K562 (cell line): ENCODE measurements around the gene N4BP2L1. TPM values are rescaled to one million over a fixed set of nuclear protein-coding genes. Genes with fewer than 3 reads are reported as not detected.

Experiments
- ATF2 ChIP-seq: sonication (generic); formaldehyde crosslinking; IDR thresholded peaks from 2 replicates; pipeline ENCODE4 v1.8.1; 2022; ENCODE audit warnings: missing genetic modification reagents
- CBFA2T3 ChIP-seq: fragments of 450-650 bp; IDR thresholded peaks from 2 replicates; pipeline ENCODE4 v1.6.1; 2017
- CEBPG ChIP-seq, 3 experiments: fragments of 200-800 bp in 1 of 3; sonication (Bioruptor generic) in 1 of 3; sonication (generic) in 1 of 3; formaldehyde crosslinking in 1 of 3; IDR thresholded peaks in 2 of 3; conservative IDR thresholded peaks in 1 of 3; 2 replicates each; pipeline versions ENCODE4 v1.6.1 to v1.8.0; 2016 to 2022; ENCODE audit warnings: missing compliant biosample characterization in 2 of 3, missing genetic modification characterization in 2 of 3, mild to moderate bottlenecking in 1 of 3, missing genetic modification reagents in 1 of 3
- DMBX1 ChIP-seq: fragments of 250-450 bp; sonication (Bioruptor Pico); IDR thresholded peaks from 2 replicates; pipeline ENCODE4 v1.8.0; 2022; ENCODE audit warnings: inconsistent platforms, mild to moderate bottlenecking, moderate library complexity, borderline replicate concordance
- EP300 ChIP-seq: IDR thresholded peaks from 2 replicates; pipeline ENCODE4 v1.6.1; 2012; ENCODE audit warnings: low read length, improper control_type of control experiment
- FOXM1 ChIP-seq, 2 experiments: fragments of 450-650 bp in 1 of 2; sonication (generic) in 1 of 2; formaldehyde crosslinking in 1 of 2; IDR thresholded peaks; 2 replicates each; pipeline versions ENCODE4 v1.6.1 to v1.9.0; 2017 to 2022; ENCODE audit warnings: low read depth in 2 of 2, mild to moderate bottlenecking in 2 of 2, missing genetic modification reagents in 1 of 2, moderate library complexity in 1 of 2
- IRF9 ChIP-seq: fragments of 450-650 bp; IDR thresholded peaks from 2 replicates; pipeline ENCODE4 v1.6.1; 2016; ENCODE audit warnings: missing biosample characterization, missing genetic modification characterization
- NCOR1 ChIP-seq: fragments of 450-650 bp; IDR thresholded peaks from 2 replicates; pipeline ENCODE4 v1.6.1; 2016; ENCODE audit warnings: mild to moderate bottlenecking, moderate library complexity
- NFE2L1 ChIP-seq: fragments of 450-650 bp; IDR thresholded peaks from 2 replicates; pipeline ENCODE4 v1.6.1; 2016; ENCODE audit warnings: missing genetic modification characterization, low read depth, mild to moderate bottlenecking, missing compliant biosample characterization, moderate library complexity, borderline replicate concordance
- PHTF2 ChIP-seq: fragments of 250-450 bp; sonication (Bioruptor Pico); IDR thresholded peaks from 2 replicates; pipeline ENCODE4 v1.5.0; 2021; ENCODE audit warnings: mild to moderate bottlenecking
- SMARCE1 ChIP-seq: fragments of 450-650 bp; IDR thresholded peaks from 2 replicates; pipeline ENCODE4 v1.7.1; 2016; ENCODE audit warnings: mild to moderate bottlenecking
- TCF3 ChIP-seq: sonication (generic); formaldehyde crosslinking; IDR thresholded peaks from 2 replicates; pipeline ENCODE4 v1.4.0; 2020; ENCODE audit warnings: mild to moderate bottlenecking, missing genetic modification reagents
- ZNF449 ChIP-seq: fragments of 250-450 bp; sonication (Bioruptor Pico); IDR thresholded peaks from 2 replicates; pipeline ENCODE4 v1.8.0; 2022; ENCODE audit warnings: moderate library complexity, mild to moderate bottlenecking, inconsistent platforms
- polyA plus RNA-seq, 8 experiments: library from polyadenylated mRNA; depleted of rRNA in 4 of 8; stranded (reverse) in 5 of 8; unstranded in 3 of 8; fragments of >200 nt; fragmentation: Nextera tagmentation in 2 of 8; fragmentation: Illumina TruSeq in 1 of 8; extraction: Ambion mirVana in 2 of 8; extraction: Trizol in 1 of 8; gene quantifications; 2 replicates each; pipeline versions ENCODE4 v1.2.1 to v1.2.3, GENCODE V29; 2011 to 2014; ENCODE audit warnings: inconsistent platforms in 1 of 8, missing spikeins in 1 of 8
- total RNA-seq, 7 experiments: library from RNA; depleted of rRNA in 6 of 7; stranded (reverse); fragments of >200 nt in 6 of 7; fragmentation: Illumina TruSeq in 2 of 7; extraction: Trizol in 2 of 7; gene quantifications; 2 replicates each; pipeline versions ENCODE4 v1.2.1 to v1.2.3, GENCODE V29; 2011 to 2021; ENCODE audit warnings: low replicate concordance in 1 of 7

The N4BP2L1 gene
- total and polyA plus RNA-seq, 9 of the 15 experiments (the other 6 are each of a cell fraction or from before 2014, with no cell fraction given), result 0.06 to 0.33 (median 0.15) TPM; not detected in 1

- TF ChIP-seq SMARCE1 (0 out of 2 replicates have a peak, but pooled peaks have one; percentile 15), TCF3 (CRISPR knock-in tag) (peak; percentile 45), ATF2 (CRISPR knock-in tag) (no peak), ZNF449 (no peak), CEBPG (CRISPR knock-in tag; IDR thresholded peaks at IDR 0.05) (no peak), CEBPG (tag; conservative IDR thresholded peaks at IDR 0.05 in 1 of 2, IDR thresholded peaks at IDR 0.05 in 1 of 2) (peak in 1 of 2 experiments; percentile 60; a peak in 1 of 4 replicates), EP300 (peak; percentile 81), PHTF2 (CRISPR knock-in tag) (no peak), NCOR1 (peak; percentile 55), IRF9 (peak; percentile 42; the same call in 1 of the 2 replicates), NFE2L1 (tag) (no peak), CBFA2T3 (peak; percentile 71), FOXM1 (IDR thresholded peaks at IDR 0.05; ENCODE audit: low read depth) (0 out of 2 replicates have a peak, but pooled peaks have one; percentile 23), FOXM1 (CRISPR knock-in tag; IDR thresholded peaks at IDR 0.05; ENCODE audit: low read depth) (no peak), DMBX1 (no peak)
- TF ChIP-seq, all 486 proteins: peak for 20
Measured at GRCh38 chr13:32423592-32423991, 4.3 kb downstream of the N4BP2L1 start (continued).
